PFSK-1 (cell line): ENCODE data around the gene KDM4B.

ENCODE experiments used
- POLR2AphosphoS5 ChIP-seq: IDR thresholded peaks from 2 replicates; pipeline ENCODE4 v1.6.1; 2012; ENCODE audit warnings: low read depth, mild to moderate bottlenecking, control low read depth, low read length, moderate library complexity
- REST ChIP-seq, 2 experiments: IDR thresholded peaks; 2 replicates each; pipeline versions ENCODE4 v1.6.1 to v1.8.0; 2011 to 2012; ENCODE audit warnings: low read depth in 2 of 2, low read length in 2 of 2, control low read depth in 1 of 2, inconsistent platforms in 1 of 2, mild to moderate bottlenecking in 1 of 2, moderate library complexity in 1 of 2; ENCODE audit not compliant: insufficient read depth in 1 of 2

DNA sequence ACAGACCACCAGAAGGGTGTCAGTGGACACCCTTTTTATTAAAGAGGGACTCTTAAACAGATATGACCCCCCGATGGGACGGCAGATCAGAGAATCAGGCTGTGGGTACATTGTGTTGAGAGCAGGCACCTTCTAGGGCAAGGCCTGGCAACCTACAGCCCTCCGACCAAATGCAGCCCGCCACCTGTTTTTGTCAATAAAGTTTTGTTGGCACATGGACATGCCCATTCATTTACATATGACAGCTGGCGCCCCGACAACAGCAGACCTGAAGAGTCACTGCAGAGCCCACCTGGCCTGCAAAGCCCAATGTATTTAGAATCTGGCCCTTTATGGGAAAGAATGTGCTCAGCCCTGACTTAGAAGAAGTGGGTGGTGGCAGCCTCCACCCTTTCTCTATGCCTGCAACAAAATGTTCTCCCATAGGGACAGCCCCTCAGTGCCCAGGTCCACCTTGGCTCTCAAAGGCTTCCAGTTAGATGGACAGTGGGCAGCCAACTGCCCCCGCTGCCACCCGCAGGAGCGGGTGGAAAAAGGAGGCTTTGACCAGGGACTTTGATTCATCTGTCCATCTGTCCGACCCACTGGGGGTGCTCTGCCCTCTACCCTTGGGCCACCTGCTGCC is 186.8 kb downstream of the KDM4B start:
- TF ChIP-seq REST (IDR thresholded peaks at IDR 0.05; ENCODE audit: insufficient read depth in 1 of 2, low read depth in 2 of 2, low read length in 2 of 2) (no peak), POLR2AphosphoS5 (no peak)
